B cell (primary cell): ENCODE measurements around the gene IGFLR1. TPM values are rescaled to one million over a fixed set of nuclear protein-coding genes. Genes with fewer than 3 reads are reported as not detected.
"Not testable (repeated sequence)": the region's sequence is repeated elsewhere in the genome, so short reads cannot be mapped to it uniquely, and the experiment has no call there.

Source experiments
- ATAC-seq: fragments of 200-7000 bp; cut with Tn5 transposase; one replicate; pipeline ENCODE4 v1.10.0; 2021; ENCODE audit warnings: low read depth, mild to moderate bottlenecking, moderate number of reproducible peaks, moderate library complexity
- CTCF ChIA-PET: fragments of 350-600 bp; sonication (Branson Sonifier 250); formaldehyde crosslinking; loops from one replicate; lab custom pipeline; 2021; ENCODE audit warnings: antibody characterized with exemption, inconsistent platforms; lab: Charles Lee
- POLR2A ChIA-PET: fragments of 350-600 bp; sonication (Branson Sonifier 250); formaldehyde crosslinking; loops from one replicate; lab custom pipeline; 2021; ENCODE audit warnings: antibody characterized with exemption; lab: Charles Lee
- DNase-seq: peaks from one replicate; pipeline ENCODE4 v3.0.0; 2013
- H2AFZ ChIP-seq: 2 replicates; pipeline ENCODE4 v1.6.1; 2012; ENCODE audit warnings: mild to moderate bottlenecking, low read depth, low read length; ENCODE audit not compliant: insufficient read depth, poor library complexity, severe bottlenecking
- H3K27ac ChIP-seq, 2 donors: 1 replicate in 1 of 2; 2 replicates in 1 of 2; pipeline ENCODE4 v1.5.1; 2012 to 2013; ENCODE audit warnings: low read length in 2 of 2, mild to moderate bottlenecking in 2 of 2, moderate library complexity in 1 of 2
- H3K27me3 ChIP-seq, 4 experiments: fragments of 200-600 bp in 1 of 4; sonication (generic) in 1 of 4; replicated peaks in 1 of 4; 1 replicate in 2 of 4; 2 replicates in 2 of 4; pipeline versions ENCODE4 v1.6.1 to v1.7.0; 2013 to 2016; ENCODE audit warnings: low read length in 3 of 4, mild to moderate bottlenecking in 2 of 4, mixed read lengths in 1 of 4, moderate library complexity in 1 of 4; ENCODE audit not compliant: insufficient read depth in 4 of 4, control insufficient read depth in 3 of 4; ENCODE audit errors: control extremely low read depth in 1 of 4
- H3K36me3 ChIP-seq, 2 experiments: replicated peaks in 1 of 2; 1 replicate in 1 of 2; 2 replicates in 1 of 2; pipeline versions ENCODE4 v1.6.1 to v1.7.1; 2013; ENCODE audit warnings: low read length in 1 of 2; ENCODE audit not compliant: insufficient read depth in 2 of 2, control insufficient read depth in 1 of 2; ENCODE audit errors: control extremely low read depth in 1 of 2, extremely low read depth in 1 of 2
- H3K4me1 ChIP-seq, 2 donors: fragments of 200-600 bp in 1 of 2; sonication (generic) in 1 of 2; 1 replicate in 1 of 2; 2 replicates in 1 of 2; pipeline versions ENCODE4 v1.5.1 to v1.6.1; 2013 to 2017; ENCODE audit warnings: low read length in 2 of 2; ENCODE audit not compliant: control insufficient read depth in 2 of 2, insufficient read depth in 2 of 2
- H3K4me2 ChIP-seq: replicated peaks from 2 replicates; pipeline ENCODE3; 2012; ENCODE audit warnings: mild to moderate bottlenecking, low read depth, low read length; ENCODE audit not compliant: poor library complexity, severe bottlenecking
- H3K4me3 ChIP-seq, 5 experiments: fragments of 200-600 bp in 1 of 5; sonication (generic) in 1 of 5; 1 replicate in 3 of 5; 2 replicates in 2 of 5; pipeline versions ENCODE4 v1.5.1 to v1.7.0; 2011 to 2016; ENCODE audit warnings: low read length in 4 of 5, mild to moderate bottlenecking in 4 of 5, low read depth in 2 of 5, control low read depth in 1 of 5, moderate library complexity in 1 of 5; ENCODE audit not compliant: insufficient read depth in 1 of 5; ENCODE audit errors: control extremely low read depth in 1 of 5, extremely low read depth in 1 of 5
- H3K79me2 ChIP-seq: fragments of 200-600 bp; sonication (generic); one replicate; pipeline ENCODE4 v1.6.0; 2016; ENCODE audit warnings: low read length; ENCODE audit not compliant: control insufficient read depth, insufficient read depth
- H3K9ac ChIP-seq: fragments of 200-600 bp; sonication (generic); 2 replicates; pipeline ENCODE4 v1.6.1; 2017; ENCODE audit warnings: mild to moderate bottlenecking, low read length, moderate library complexity
- H3K9me3 ChIP-seq, 3 donors: one replicate each; pipeline versions ENCODE4 v1.6.1 to v1.7.1; 2013; ENCODE audit warnings: low read length in 2 of 3; ENCODE audit not compliant: control insufficient read depth in 2 of 3, insufficient read depth in 1 of 3; ENCODE audit errors: control extremely low read depth in 1 of 3
- H4K20me1 ChIP-seq: 2 replicates; pipeline ENCODE4 v1.6.0; 2012; ENCODE audit warnings: mild to moderate bottlenecking, low read length; ENCODE audit not compliant: insufficient read depth, control insufficient read depth, poor library complexity, severe bottlenecking
- H3K27ac Mint-ChIP-seq: one replicate; pipeline ENCODE4 v1.8.0; 2021; ENCODE audit warnings: mixed read lengths
- H3K27me3 Mint-ChIP-seq: one replicate; pipeline ENCODE4 v1.8.0; 2021; ENCODE audit warnings: mixed read lengths
- H3K4me1 Mint-ChIP-seq: one replicate; pipeline ENCODE4 v1.8.0; 2021; ENCODE audit warnings: mixed read lengths
- H3K4me3 Mint-ChIP-seq: one replicate; pipeline ENCODE4 v1.8.0; 2021; ENCODE audit warnings: mixed read lengths
- H3K9me3 Mint-ChIP-seq: one replicate; pipeline ENCODE4 v1.8.0; 2022; ENCODE audit warnings: mixed read lengths; ENCODE audit not compliant: insufficient read depth
- CTCF ChIP-seq: fragments of 200-600 bp; IDR thresholded peaks from one replicate; pipeline ENCODE4 v1.8.0; 2022; ENCODE audit warnings: antibody characterized with exemption, mild to moderate bottlenecking
- EZH2 ChIP-seq: IDR thresholded peaks from 2 replicates; pipeline ENCODE4 v1.6.1; 2012; ENCODE audit warnings: borderline replicate concordance, low read depth, mild to moderate bottlenecking, moderate library complexity, low read length; ENCODE audit not compliant: insufficient read depth, poor library complexity, severe bottlenecking
- WGBS: methylation state at CpG from one replicate; pipeline ENCODE4 v1.1.5; 2013; ENCODE audit warnings: missing lambda C conversion rate; ENCODE audit not compliant: insufficient coverage; 5-methylcytosine and 5-hydroxymethylcytosine counted together
- intact Hi-C: fragments of 100-400 bp; cut with micrococcal nuclease; formaldehyde crosslinking; loops from one replicate; pipeline ENCODE4 v1.10.0; 2022
- polyA plus RNA-seq: library from polyadenylated mRNA; depleted of rRNA; stranded (reverse); fragments of >200 nt; gene quantifications from 2 replicates; pipeline ENCODE4 v1.2.3, GENCODE V29; 2012
- total RNA-seq, 2 donors: library from RNA; stranded (reverse); fragments of 120-200 nt in 1 of 2; gene quantifications; 1 replicate in 1 of 2; 2 replicates in 1 of 2; pipeline versions ENCODE4 v1.2.3 to v1.2.4, GENCODE V29; 2013 to 2022

IGFLR1 gene
- total and polyA plus RNA-seq, 2 donors (not counting 1 experiment from before 2014, with no cell fraction given): 130 to 245 TPM

- peaks cover 77% of the 10 kb centered on the region for H3K79me2 ChIP-seq
- H3K4me1 ChIP-seq: no peaks in the 10 kb centered on the region
- peaks cover 5 to 91% of the 10 kb centered on the region in 2 experiments for H3K36me3 ChIP-seq
- Mint-ChIP-seq H3K4me1 (peaks cover 5% of the 10 kb centered on the region), H3K4me3 (no peak overlapping the region), H3K9me3 (no peaks in the 10 kb centered on the region), H3K27me3 (no peaks in the 10 kb centered on the region), H3K27ac (no peak overlapping the region)
- no peaks in the 10 kb centered on the region for H3K9me3 ChIP-seq
- H3K4me2 ChIP-seq: no peak overlapping the region
- no peak for ATAC-seq
- 96% methylated on average over 9 of the region's 23 CpGs for WGBS
- no peak for DNase-seq
- intact Hi-C loops: no loop called here
- no peak overlapping the region for H2AFZ ChIP-seq
- H3K4me3 ChIP-seq: no peak overlapping the region
- peaks cover 55% of the 10 kb centered on the region for H4K20me1 ChIP-seq
- POLR2A ChIA-PET: interaction anchor here (0.5 to 1.2 kb wide), 2 partner anchors 15 to 159 kb away, joined by 3 read pairs; no protein-coding TSS in a partner anchor
- no peak overlapping the region for H3K27ac ChIP-seq
- TF ChIP-seq CTCF (no peak), EZH2 (no peak)
- no peaks in the 10 kb centered on the region for H3K27me3 ChIP-seq
- no peak overlapping the region for H3K9ac ChIP-seq
- CTCF ChIA-PET: interaction anchor here (1.1 kb wide), 1 partner anchor 32 kb away, joined by 3 read pairs; no protein-coding TSS in a partner anchor
Measured at GRCh38 chr19:35725216-35725861, 16.9 kb downstream of the IGFLR1 start.

- Histone ChIP-seq H3K9me3 (no peaks in the 10 kb centered on the region), H3K4me1 (peaks cover 0 to 2% of the 10 kb centered on the region in 2 donors), H3K36me3 (peaks cover 5 to 91% of the 10 kb centered on the region in 2 experiments), H3K4me3 (no peak overlapping the region), H2AFZ (no peak overlapping the region), H3K79me2 (peaks cover 79% of the 10 kb centered on the region), H3K9ac (no peak overlapping the region), H3K27me3 (no peaks in the 10 kb centered on the region), H4K20me1 (peaks cover 63% of the 10 kb centered on the region), H3K27ac (no peak overlapping the region), H3K4me2 (no peak overlapping the region)
- ATAC-seq: no peak
- no peak for TF ChIP-seq CTCF
- no peak for TF ChIP-seq EZH2
- Mint-ChIP-seq H3K27me3 (no peaks in the 10 kb centered on the region), H3K9me3 (no peaks in the 10 kb centered on the region), H3K4me1 (peaks cover 8% of the 10 kb centered on the region), H3K4me3 (no peak overlapping the region), H3K27ac (no peak overlapping the region)
- intact Hi-C loops: no loop called here
- ChIA-PET CTCF (interaction anchor here (1.1 kb wide), 1 partner anchor 31 kb away, joined by 3 read pairs; no protein-coding TSS in a partner anchor), POLR2A (interaction anchor here (1.2 kb wide), 1 partner anchor 16 kb away, joined by 3 read pairs; no protein-coding TSS in a partner anchor)
- no peak for DNase-seq
- WGBS: 98% methylated on average over 10 of the region's 12 CpGs
Measured at GRCh38 chr19:35724560-35724959, 17.7 kb downstream of the IGFLR1 start.

- H3K4me1 Mint-ChIP-seq: peaks cover 12% of the 10 kb centered on the region
- H3K4me3 ChIP-seq, ATAC-seq, H3K9me3 Mint-ChIP-seq, DNase-seq, H3K27me3 Mint-ChIP-seq, H3K4me2 ChIP-seq, H3K4me3 Mint-ChIP-seq, H3K27me3 ChIP-seq, H3K9me3 ChIP-seq, H2AFZ ChIP-seq, intact Hi-C loops, H3K4me1 ChIP-seq, H3K9ac ChIP-seq, H3K27ac Mint-ChIP-seq, H3K27ac ChIP-seq: not testable (repeated sequence)
- peaks cover 83% of the 10 kb centered on the region for H3K79me2 ChIP-seq
- POLR2A ChIA-PET: interaction anchor here (1.2 kb wide), 1 partner anchor 16 kb away, joined by 3 read pairs; no protein-coding TSS in a partner anchor
- peaks cover 5 to 88% of the 10 kb centered on the region in 2 experiments for H3K36me3 ChIP-seq
- CTCF ChIA-PET: interaction anchor here (0.6 kb wide), 1 partner anchor 160 kb away, joined by 3 read pairs; no protein-coding TSS in a partner anchor
- 96% methylated on average over 7 of the region's 7 CpGs for WGBS
- peaks cover 68% of the 10 kb centered on the region for H4K20me1 ChIP-seq
Measured at GRCh38 chr19:35724132-35724531, 18.1 kb downstream of the IGFLR1 start.
